ENCODE measurements around the gene TMEM52.

Gene TMEM52

DNA sequence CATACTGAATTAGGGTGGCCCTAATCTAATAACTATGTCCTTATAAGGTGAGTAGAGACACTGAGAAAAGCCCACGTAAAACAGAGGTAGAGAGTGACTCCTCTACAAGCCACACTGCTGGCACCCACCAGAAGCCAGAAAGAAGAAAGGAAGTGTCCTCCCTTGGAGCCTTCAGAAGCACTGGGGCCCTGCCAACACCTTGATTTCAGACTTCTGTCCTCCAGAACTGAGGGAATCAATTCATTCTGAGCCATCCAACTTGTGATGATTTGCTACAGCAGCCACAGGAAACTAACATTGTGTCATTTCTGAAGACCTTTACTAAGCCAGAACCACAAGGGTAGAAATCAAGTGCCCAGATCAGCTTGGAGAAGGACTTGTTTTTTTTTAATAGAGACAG is 43.1 kb downstream of the TMEM52 start:
- H3K4me3 ChIP-seq (ENCODE audit: low read depth, low read length) = no peak overlapping the region
- TF ChIP-seq, protein P1, sequence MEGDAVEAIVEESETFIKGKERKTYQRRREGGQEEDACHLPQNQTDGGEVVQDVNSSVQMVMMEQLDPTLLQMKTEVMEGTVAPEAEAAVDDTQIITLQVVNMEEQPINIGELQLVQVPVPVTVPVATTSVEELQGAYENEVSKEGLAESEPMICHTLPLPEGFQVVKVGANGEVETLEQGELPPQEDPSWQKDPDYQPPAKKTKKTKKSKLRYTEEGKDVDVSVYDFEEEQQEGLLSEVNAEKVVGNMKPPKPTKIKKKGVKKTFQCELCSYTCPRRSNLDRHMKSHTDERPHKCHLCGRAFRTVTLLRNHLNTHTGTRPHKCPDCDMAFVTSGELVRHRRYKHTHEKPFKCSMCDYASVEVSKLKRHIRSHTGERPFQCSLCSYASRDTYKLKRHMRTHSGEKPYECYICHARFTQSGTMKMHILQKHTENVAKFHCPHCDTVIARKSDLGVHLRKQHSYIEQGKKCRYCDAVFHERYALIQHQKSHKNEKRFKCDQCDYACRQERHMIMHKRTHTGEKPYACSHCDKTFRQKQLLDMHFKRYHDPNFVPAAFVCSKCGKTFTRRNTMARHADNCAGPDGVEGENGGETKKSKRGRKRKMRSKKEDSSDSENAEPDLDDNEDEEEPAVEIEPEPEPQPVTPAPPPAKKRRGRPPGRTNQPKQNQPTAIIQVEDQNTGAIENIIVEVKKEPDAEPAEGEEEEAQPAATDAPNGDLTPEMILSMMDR (IDR thresholded peaks at IDR 0.05; ENCODE audit: low read depth, low read length) = no peak

DNA sequence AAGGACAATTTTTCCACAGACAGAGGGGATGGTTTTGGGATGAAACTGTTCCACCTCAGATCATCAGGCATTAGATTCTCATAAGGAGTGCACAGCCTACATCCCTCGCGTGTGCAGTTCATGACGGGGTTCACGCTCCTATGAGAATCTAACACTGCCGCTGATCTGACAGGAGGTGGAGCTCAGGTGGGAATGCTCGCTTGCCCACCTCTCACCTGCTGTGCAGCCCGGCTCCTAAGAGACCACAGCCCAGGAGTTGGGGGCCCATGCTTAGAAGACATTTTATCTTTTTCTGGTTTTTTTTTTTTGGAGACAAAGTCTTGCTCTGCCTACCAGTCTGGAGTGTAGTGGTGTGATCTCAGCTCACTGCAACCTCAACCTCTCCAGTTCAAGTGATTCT is 44.2 kb downstream of the TMEM52 start:
- TF ChIP-seq, protein P1 (IDR thresholded peaks at IDR 0.05; ENCODE audit: low read depth, low read length) = no peak
- H3K4me3 ChIP-seq (ENCODE audit: low read depth, low read length) = no peak overlapping the region

DNA sequence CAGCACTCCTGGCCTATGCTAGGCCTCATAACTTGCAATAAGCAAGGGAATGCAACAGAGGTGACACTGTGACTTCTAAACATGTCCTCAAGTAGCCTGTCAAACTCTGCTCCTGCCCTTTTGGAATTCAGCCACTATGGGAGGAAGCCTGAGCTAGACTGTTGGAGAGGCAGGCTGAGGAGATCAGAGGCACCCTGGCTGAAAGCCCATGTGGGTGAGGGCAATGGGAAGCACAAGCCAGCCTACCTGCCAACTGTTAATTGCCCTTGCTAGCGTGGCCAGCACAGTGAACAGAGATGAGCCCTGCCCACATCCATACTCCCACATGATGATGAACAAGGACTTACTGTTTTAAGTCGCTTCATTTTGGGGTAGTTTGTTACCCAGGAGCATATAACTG is 45.9 kb downstream of the TMEM52 start:
- H3K4me3 ChIP-seq (ENCODE audit: low read depth, low read length) = no peak overlapping the region
- TF ChIP-seq, protein P1 (IDR thresholded peaks at IDR 0.05; ENCODE audit: low read depth, low read length) = no peak

DNA sequence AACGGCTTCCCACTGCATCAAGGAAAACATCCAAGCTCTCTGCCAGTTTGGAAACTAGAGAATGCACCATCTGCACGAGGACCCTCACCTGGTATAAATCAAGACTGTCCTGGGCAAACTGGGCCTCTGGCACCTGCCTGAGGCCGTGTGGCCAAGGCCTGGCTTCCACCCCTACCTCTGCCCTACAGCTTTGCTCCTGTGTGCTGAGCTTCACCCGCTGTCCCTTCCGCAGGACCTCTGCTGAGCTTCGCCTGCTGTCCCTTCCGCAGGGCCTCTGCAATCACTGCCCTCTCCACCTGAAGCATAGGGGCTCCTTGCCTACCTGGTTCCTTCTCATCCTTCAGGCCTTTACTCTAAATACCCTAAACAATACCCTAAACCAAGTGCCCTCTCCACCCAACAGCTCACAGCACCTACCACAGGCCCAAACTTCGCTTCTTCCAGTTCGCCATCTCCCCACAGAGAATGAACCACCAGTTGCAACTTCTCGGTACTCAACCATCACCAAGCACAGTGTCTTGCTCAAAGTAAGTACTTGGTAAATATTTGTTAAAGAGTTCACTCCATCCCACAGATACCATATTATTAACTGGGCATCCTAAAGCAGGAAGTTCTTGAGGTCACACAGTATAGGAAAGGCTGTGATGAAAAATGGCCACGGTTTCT is 46.6 kb downstream of the TMEM52 start:
- TF ChIP-seq, protein P1 (IDR thresholded peaks at IDR 0.05; ENCODE audit: low read depth, low read length) = no peak
- H3K4me3 ChIP-seq (ENCODE audit: low read depth, low read length) = no peak overlapping the region

DNA sequence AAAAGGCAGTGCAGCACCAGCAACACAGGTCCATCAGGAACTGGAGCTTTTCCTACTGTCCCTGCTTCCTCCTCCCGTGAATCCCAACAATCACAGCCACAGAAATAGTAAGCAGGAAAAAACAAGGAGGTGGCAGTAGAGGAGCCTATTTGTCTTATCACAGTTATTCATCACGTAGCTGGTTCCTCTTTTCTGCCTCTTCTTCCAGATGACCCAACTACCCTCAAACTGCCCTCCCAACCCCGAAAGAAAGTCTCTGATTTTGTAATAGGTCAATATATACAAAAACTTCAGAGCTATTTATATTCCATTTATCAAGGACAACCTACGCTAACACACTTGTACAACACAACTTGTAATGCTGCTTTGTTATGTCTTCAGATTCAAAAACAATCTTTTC is 49.6 kb downstream of the TMEM52 start:
- TF ChIP-seq, protein P1 (IDR thresholded peaks at IDR 0.05; ENCODE audit: low read depth, low read length) = no peak
- H3K4me3 ChIP-seq (ENCODE audit: low read depth, low read length) = no peak overlapping the region

Measured in WI38 (cell line).